Mammary epithelial cell (primary cell): ENCODE results near the gene DGKQ.

Experiments used
- CTCF ChIP-seq, 2 donors: IDR thresholded peaks in 1 of 2; conservative IDR thresholded peaks in 1 of 2; 2 replicates each; pipeline ENCODE4 v1.5.1; 2011 to 2012; ENCODE audit warnings: inconsistent platforms in 2 of 2, low read length in 2 of 2, mild to moderate bottlenecking in 2 of 2, control low read depth in 1 of 2, low read depth in 1 of 2; ENCODE audit not compliant: insufficient read depth in 1 of 2; ENCODE audit errors: extremely low read depth in 1 of 2
- EZH2 ChIP-seq: IDR thresholded peaks from 2 replicates; pipeline ENCODE4 v1.6.1; 2012; ENCODE audit warnings: low read length, inconsistent platforms, borderline replicate concordance

- no peak for TF ChIP-seq CTCF (conservative IDR thresholded peaks at IDR 0.05 in 1 of 2, IDR thresholded peaks at IDR 0.05 in 1 of 2; ENCODE audit: extremely low read depth in 1 of 2, insufficient read depth in 1 of 2, low read depth in 1 of 2, low read length in 2 of 2)
- TF ChIP-seq EZH2: no peak
Measured at GRCh38 chr4:974668-975067, 1.3 kb upstream of the DGKQ start.
